OCI-LY3 (cell line): ENCODE data around the gene CD83.

Experiments
- H2AFZ ChIP-seq: fragments of 200-600, 300-600 bp; shearing (Covaris generic); 2 replicates; pipeline ENCODE4 v1.6.0; 2014; ENCODE audit warnings: antibody characterized with exemption, low read depth, low read length
- H3K27ac ChIP-seq: fragments of 200-600, 300-600 bp; sonication (generic); 2 replicates; pipeline ENCODE4 v1.5.1; 2014; ENCODE audit warnings: mild to moderate bottlenecking, low read length, moderate library complexity, mixed read lengths
- H3K27me3 ChIP-seq: fragments of 200-600, 300-600 bp; sonication (generic); 2 replicates; pipeline ENCODE4 v1.6.1; 2014; ENCODE audit warnings: low read depth, low read length, mixed read lengths
- H3K36me3 ChIP-seq: fragments of 200-600, 300-600 bp; sonication (generic); replicated peaks from 2 replicates; pipeline ENCODE3; 2014; ENCODE audit warnings: low read depth, low read length, mixed read lengths
- H3K4me1 ChIP-seq: fragments of 300-600, 200-600 bp; sonication (generic); 2 replicates; pipeline ENCODE4 v1.6.1; 2014; ENCODE audit warnings: low read length, mixed read lengths
- H3K4me2 ChIP-seq: fragments of 200-600, 300-600 bp; sonication (generic); 2 replicates; pipeline ENCODE4 v1.6.1; 2014; ENCODE audit warnings: low read length, mixed read lengths
- H3K4me3 ChIP-seq: fragments of 300-600, 200-600 bp; sonication (generic); 2 replicates; pipeline ENCODE4 v1.5.1; 2014; ENCODE audit warnings: antibody characterized with exemption, mild to moderate bottlenecking, low read length, moderate library complexity
- H3K79me2 ChIP-seq: fragments of 300-600, 200-600 bp; shearing (Covaris generic); 2 replicates; pipeline ENCODE4 v1.6.1; 2014; ENCODE audit warnings: mild to moderate bottlenecking, low read length, mixed read lengths
- H3K9ac ChIP-seq: fragments of 300-600, 200-600 bp; shearing (Covaris generic); 2 replicates; pipeline ENCODE4 v1.6.0; 2014; ENCODE audit warnings: mild to moderate bottlenecking, low read length, moderate library complexity
- H3K9me3 ChIP-seq: fragments of 200-600, 300-600 bp; shearing (Covaris generic); 2 replicates; pipeline ENCODE4 v1.6.1; 2014; ENCODE audit warnings: low read length, mixed read lengths; ENCODE audit not compliant: insufficient read depth
- H4K20me1 ChIP-seq: fragments of 200-600, 300-600 bp; sonication (generic); 2 replicates; pipeline ENCODE4 v1.6.1; 2016; ENCODE audit warnings: low read length, mixed read lengths; ENCODE audit not compliant: insufficient read depth
- CTCF ChIP-seq: fragments of 200-600, 300-600 bp; sonication (generic); IDR thresholded peaks from 2 replicates; pipeline ENCODE4 v1.5.1; 2014; ENCODE audit warnings: antibody characterized with exemption, low read length, low read depth
- EZH2phosphoT487 ChIP-seq: fragments of 200-600 bp; shearing (Covaris generic); IDR thresholded peaks from 2 replicates; pipeline ENCODE4 v1.6.1; 2018; ENCODE audit warnings: antibody characterized with exemption, mixed run types, low read depth

Gene CD83

GRCh38 chr6:14135893-14136539, 18.4 kb downstream of the CD83 start:
- Histone ChIP-seq H3K9ac (no peak overlapping the region), H3K27me3 (no peaks in the 10 kb centered on the region), H3K9me3 (no peaks in the 10 kb centered on the region), H3K4me2 (no peak overlapping the region), H3K27ac (peak overlapping the region; percentile 58), H3K79me2 (peaks cover 55% of the 10 kb centered on the region), H3K36me3 (peaks cover 59% of the 10 kb centered on the region), H4K20me1 (peaks cover 87% of the 10 kb centered on the region), H2AFZ (no peak overlapping the region), H3K4me3 (no peak overlapping the region), H3K4me1 (peaks cover 6% of the 10 kb centered on the region; the same call in 1 of the 2 replicates)
- TF ChIP-seq CTCF (no peak), EZH2phosphoT487 (no peak)

- Histone ChIP-seq H3K9me3 (no peaks in the 10 kb centered on the region), H3K4me2 (no peak overlapping the region), H3K4me1 (peaks cover 3% of the 10 kb centered on the region; the same call in 1 of the 2 replicates), H3K27ac (peak overlapping the region; percentile 20; the same call in 1 of the 2 replicates), H3K27me3 (no peaks in the 10 kb centered on the region), H2AFZ (no peak overlapping the region), H3K9ac (no peak overlapping the region), H3K79me2 (peaks cover 30% of the 10 kb centered on the region), H4K20me1 (peaks cover 68% of the 10 kb centered on the region), H3K36me3 (peaks cover 41% of the 10 kb centered on the region), H3K4me3 (no peak overlapping the region)
- no peak for TF ChIP-seq EZH2phosphoT487
- no peak for TF ChIP-seq CTCF
These were observed 21.2 kb downstream of the CD83 start for GRCh38 chr6:14138701-14139215.

GRCh38 chr6:14141351-14142062, 23.9 kb downstream of the CD83 start:
- no peak overlapping the region for H3K27ac ChIP-seq
- peaks cover 41% of the 10 kb centered on the region for H4K20me1 ChIP-seq
- peaks cover 25% of the 10 kb centered on the region for H3K36me3 ChIP-seq
- H2AFZ ChIP-seq: no peak overlapping the region
- peaks cover 12% of the 10 kb centered on the region for H3K79me2 ChIP-seq
- H3K4me2 ChIP-seq: no peak overlapping the region
- no peak overlapping the region for H3K9ac ChIP-seq
- no peaks in the 10 kb centered on the region for H3K9me3 ChIP-seq
- TF ChIP-seq EZH2phosphoT487 (no peak), CTCF (no peak)
- H3K4me3 ChIP-seq: no peak overlapping the region
- no peaks in the 10 kb centered on the region for H3K27me3 ChIP-seq
- H3K4me1 ChIP-seq: peaks cover 17% of the 10 kb centered on the region

- peaks cover 17% of the 10 kb centered on the region for H3K79me2 ChIP-seq
- H2AFZ ChIP-seq: no peak overlapping the region
- peaks cover 21% of the 10 kb centered on the region for H3K36me3 ChIP-seq
- H3K9me3 ChIP-seq: no peaks in the 10 kb centered on the region
- no peak overlapping the region for H3K4me3 ChIP-seq
- H3K4me1 ChIP-seq: peaks cover 23% of the 10 kb centered on the region
- H3K27me3 ChIP-seq: no peaks in the 10 kb centered on the region
- no peak overlapping the region for H3K9ac ChIP-seq
- no peak overlapping the region for H3K4me2 ChIP-seq
- no peak for TF ChIP-seq EZH2phosphoT487
- TF ChIP-seq CTCF: no peak
- no peak overlapping the region for H3K27ac ChIP-seq
- peaks cover 35% of the 10 kb centered on the region for H4K20me1 ChIP-seq
These were observed 24.5 kb downstream of the CD83 start for GRCh38 chr6:14142063-14142450.
